ENCODE measurements around the gene ADD1.

The ADD1 gene

DNA sequence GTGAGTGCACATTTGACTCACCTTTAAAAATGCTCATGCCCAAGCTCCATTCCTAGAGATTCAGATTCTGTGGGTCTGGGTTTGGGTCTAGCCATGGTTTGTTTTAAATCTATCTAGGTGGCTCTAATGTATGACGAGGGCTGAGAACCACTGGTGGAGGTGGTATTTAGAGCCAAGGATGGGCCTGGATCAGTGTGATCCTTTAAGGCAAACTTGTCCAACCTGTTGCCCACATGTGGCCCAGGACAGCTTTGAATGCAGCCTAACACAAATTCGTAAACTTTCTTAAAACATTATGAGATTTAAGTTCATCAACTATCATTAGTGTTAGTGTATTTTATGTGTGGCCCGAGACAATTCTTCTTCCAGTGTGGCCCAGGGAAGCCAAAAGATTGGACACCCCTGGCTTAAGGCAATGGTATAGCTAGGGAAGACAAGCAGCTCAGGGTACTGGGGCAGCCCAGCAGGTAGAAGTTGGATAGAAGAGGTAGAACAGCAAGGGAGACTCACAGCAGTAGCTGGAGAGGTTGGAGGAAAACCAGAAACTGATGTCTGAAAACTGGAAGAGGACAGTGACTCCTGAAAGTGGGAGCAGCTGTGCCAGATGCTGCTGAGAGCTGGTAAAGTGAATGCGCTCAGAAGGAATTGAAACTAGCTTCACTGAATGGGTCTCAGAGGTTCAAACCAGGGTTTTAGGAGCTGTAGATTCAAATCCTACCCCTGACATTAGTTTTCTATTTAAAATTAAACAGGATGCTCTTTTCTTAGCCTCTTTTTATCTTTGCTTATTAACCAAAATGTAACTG, 18.2 kb downstream of the ADD1 start:
- DNase-seq: no peak

DNA sequence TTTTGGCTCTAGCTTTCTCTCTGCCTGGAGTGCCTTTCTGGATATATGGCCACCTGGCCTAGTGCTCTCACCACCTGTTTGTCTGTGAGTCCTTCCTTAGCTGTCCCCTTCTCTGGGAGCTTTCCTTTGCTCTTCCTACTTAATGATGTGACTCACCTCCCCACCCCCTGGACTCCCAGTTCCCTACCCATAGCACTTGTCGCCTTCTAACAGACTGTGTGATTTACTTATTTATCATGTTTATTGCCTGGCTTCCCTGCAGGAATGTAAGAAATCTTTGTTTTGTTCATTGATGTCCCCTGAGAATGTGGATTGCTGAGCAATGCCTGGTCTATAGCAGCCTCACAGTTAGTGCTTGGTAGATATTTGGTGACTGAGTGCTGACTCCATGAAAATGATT, 18.9 kb downstream of the ADD1 start:
- no peak for DNase-seq

DNA sequence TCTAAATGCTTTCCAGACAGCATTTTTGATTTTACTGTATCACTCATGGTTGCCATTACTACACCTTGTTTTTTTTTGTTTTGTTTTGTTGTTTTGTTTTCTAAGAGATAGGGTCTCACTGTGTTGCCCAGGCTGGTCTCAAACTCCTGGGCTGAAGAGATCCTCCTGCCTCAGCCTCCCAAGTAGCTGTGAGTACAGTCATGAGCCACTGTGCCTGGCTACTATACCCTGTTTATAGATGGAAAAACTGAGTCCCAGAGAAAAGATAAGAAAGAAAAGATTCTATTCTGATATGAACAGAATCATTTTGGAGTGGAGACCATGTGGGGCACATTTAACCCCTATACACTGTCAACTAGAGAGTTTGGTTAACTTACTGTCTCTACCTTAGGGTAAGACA, 20.0 kb downstream of the ADD1 start:
- DNase-seq: no peak

DNA sequence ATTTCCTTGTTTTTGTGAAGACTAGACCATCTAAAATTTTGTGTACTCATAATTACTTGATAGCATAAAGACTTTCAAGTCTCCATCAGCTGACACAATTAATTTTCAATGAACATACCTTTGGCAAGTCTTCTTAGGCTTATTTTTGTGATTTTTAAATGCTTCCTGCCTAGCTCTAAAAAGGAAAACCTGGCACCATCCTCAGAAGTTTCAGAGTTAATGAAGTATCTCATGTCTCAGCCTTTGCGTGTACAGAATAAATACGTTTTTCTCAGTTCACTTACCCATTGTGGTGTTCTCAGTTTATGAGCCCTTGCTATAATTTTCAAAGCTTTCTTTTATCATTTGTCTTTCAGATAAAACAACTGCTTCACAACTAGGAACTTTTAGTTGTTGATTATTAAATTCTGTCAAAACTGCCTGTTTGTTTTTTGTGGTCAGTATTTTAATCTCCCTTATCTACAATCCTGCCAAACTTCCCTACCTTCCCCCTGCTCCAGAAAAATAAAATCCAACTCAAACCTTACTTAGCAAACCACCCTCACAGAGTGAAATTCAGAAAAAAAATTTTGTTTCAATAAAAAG, 21.6 kb downstream of the ADD1 start:
- no peak for DNase-seq

DNA sequence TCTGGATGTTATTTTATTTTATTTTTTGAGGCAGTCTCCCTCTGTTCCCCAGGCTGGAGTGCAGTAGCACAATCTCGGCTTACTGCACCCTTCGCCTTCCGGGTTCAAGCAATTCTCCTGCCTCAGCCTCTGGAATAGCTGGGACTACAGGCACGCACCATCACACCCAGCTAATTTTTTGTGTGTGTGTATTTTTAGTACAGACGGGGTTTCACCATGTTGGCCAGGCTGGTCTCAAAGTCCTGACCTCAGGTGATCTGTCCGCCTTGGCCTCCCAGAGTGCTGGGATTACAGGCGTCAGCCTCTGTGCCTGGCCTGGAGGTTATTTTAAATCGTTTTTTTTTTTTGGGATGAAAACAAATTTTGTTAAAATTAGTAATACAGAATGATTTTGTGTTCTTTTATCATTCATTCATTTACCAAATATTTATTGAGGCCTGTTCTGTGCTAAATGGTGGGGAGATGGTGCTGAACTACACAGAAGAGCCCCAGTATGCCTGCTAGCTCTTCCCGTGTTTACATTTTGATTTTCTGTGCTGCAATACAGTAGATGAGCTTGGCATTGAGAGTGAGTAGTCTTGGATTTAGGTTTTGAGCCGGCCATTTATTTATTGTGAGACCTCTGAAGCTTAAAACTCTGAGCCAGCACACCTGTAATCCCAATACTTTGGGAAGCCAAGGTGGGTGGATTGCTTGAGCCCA, 22.7 kb downstream of the ADD1 start:
- no peak for DNase-seq

DNA sequence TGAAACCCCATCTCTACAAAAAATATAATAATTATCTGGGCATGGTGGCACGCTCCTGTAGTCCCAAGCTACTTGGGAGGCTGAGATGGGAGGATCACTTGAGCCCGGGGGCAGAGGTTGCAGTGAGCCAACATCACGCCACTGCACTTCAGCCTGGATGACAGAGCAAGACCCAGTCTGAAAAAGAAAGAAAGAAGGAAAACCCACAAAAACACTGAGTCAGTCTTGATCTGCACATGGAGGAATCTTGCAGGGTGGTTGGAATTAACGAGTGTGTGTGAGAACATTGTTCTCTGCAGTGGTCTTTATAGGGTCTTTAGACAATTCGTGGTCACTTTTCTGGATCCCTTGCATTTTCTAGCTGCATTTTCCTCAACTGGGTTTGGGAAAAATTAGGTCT, 23.2 kb downstream of the ADD1 start:
- DNase-seq: no peak

DNA sequence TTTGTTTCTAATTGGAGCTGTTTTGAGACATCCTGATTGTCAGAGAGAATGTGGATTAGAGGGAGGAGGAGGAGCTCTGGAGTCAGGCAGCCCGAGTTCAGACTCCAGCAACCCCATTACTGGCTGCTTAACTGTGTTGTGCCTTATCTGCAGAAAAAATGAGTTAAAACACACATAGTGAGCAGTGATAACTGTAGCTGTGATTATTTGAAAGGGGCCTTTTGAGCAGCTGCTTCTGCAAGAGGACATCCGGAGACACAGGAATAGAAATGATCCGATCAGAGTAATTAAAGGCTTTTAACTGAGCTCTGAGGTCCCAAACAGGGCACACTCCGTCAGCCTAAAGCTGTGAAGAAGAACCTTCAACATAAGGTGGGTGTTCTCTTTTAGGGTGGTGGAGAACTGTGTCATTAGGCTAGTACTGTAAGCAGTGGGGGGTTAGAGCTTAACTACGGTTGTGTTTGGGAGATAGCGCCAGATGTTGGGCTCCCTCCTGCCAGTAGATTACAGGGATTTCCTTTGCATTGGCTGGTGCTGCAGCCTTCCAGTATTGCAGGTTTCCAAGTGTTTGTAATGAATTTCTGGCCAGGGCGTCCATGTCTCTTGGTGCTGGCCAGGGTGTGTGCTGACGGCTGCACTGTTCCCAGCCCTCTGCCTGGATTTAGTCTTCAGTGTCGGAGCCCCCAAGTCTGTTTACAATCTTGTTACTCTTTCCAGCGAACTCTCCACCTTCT, 24.3 kb downstream of the ADD1 start:
- peak; percentile 56 for DNase-seq

DNA sequence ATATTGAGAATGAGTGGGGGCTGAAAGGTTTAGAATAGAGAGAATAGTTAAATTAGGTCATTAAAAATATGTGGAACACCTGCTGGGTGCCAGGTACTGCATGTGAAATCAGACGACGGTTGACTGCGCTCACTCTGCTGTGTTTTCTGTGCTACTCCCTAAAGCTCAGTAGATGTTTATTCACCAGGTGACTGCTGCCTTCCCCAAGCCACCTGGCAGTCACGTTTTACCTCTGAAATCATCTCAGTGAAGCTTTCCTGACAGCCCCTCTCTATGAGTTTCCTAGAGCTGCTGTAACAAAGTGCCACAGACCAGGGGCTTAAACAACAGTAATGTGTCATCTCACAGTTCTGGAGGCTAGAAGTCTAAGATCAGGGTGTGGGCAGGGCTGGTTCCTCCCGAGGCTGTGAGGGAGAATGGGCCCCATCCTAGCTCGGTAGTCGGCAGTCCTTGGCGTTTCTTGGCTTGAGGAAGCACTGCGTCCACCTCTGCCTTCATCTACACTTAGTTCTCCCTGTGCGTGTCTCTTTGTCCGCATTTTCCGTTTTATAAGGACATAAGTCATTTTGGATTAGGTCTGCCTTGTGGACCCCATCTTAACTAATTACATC, 25.3 kb downstream of the ADD1 start:
- DNase-seq: no peak

DNA sequence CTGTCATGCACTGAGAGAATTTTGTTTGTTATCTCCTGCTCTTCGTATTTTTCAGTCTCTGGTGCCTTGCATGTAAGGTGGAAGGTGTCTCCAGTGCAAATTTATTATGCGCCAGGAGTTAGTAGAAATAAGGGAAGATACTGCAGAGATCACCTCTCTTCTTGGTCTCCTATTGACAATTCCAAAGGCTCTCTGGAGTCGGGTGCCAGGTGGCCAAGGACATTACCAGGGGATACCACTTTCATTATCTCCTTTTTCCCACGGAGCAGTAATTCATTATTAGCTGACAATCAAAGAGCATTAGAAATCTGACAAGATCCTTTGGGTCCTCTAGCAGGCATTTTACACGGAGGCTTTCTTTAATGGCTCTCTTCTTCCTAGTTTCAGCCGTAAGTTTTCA, 26.0 kb downstream of the ADD1 start:
- no peak for DNase-seq

DNA sequence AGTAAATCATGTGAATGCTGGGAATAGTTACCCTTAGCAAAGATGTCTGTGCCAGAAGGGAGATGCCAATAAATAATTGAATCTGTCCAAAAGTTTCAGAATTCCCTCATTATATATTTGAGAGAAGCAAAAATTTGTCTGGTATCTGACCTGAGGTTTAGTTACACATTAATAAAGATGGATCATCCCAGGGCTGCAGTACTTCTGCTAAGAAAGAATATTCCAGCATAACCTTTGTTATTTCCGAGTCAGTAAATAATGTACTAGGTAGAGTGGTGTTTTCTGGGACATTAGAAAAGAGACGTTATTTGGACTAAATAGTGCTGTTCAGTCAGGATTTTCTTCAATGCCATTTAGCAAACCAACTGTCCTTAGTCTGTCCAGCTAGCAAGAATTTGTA, 26.4 kb downstream of the ADD1 start:
- no peak for DNase-seq

DNA sequence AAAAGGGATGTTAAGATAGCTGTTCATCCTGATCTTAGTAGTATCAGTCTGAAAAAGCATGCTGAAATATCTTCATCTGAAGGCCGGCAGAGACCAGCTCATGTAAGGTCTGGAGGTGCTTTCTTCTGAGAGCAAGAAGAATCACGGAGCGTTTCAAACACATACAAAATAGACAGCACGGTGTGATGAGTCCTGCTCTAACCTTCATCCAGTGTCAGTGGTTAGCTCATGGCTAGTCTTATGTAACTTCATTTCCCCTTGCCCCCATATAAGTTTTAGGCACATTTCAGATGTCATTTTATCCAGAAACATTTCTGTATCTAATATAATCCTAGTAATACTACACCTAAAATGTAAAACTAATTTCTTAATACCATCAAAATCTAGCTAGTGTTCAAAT, 27.8 kb downstream of the ADD1 start:
- DNase-seq: no peak

DNA sequence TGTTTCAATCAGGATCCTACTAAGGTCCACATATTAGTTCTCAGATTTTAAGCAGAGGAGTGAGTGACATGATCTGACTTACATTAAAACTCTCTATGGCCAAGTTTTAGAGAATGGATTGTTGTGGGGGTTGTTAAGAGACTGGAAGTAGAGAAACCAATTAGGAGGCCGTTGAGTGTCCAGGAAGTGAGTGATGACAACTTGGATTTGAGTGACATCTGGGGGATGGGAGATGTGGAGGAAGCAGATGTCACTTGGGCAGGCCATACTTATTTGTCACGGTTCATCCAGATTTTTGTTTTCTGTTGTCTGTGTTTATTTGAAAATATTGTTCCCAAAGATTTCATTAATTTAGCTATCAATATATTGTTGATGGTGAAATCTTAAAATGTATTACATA, 28.3 kb downstream of the ADD1 start:
- no peak for DNase-seq

DNA sequence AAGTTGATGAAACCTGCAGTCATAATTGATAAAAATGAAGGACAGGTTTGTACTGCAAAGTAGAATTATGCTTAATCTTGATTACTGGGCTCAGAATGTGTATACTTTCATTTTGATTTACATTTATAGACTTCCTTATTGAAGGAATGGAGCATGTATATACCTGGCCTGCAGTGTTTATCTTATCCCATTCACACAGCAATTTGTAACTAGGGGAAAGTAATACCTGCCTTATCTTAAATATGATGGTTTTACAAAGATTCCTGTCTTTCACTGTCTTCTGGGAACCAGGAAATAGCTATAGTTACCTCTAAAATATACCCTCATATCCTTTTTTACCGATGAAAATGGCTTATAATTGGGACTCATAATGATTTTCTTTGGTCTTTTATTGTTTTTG, 29.7 kb downstream of the ADD1 start:
- no peak for DNase-seq

DNA sequence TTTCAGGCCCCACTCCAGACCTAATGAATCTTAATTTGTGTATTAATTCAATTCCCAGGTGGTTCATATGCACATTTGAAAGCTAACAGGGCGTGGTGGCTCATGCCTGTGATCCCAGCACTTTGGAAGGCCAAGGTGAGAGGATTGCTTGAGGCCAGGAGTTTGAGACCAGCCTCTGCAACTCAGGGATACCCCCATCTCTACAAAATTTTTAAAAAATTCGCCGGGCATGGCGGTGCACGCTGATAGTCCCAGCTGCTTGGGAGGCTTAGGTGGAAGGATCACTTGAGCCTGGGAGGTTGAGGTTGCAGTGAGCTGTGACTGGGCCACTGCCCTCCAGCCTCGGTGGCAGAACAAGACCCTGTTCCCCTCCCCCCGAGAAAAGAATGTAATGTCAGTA, 31.2 kb downstream of the ADD1 start:
- no peak for DNase-seq

DNA sequence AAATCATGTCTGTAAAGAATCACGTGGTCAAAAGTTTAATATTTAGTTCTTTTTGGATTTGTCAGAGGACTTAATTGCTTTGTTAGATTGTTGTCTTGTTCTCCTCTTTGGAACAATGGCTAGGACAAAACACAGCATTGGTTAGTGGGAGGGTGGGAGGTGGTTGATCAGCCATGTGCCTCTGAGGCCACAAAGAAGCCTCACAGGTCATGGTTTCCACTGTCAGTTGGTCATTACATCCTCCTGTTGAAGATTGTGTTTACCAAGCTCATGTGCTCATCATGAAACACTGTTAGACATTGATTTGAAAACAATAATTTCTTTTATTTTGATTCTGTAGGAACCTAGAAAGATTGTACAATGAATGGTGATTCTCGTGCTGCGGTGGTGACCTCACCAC, 31.9 kb downstream of the ADD1 start:
- DNase-seq: no peak

DNA sequence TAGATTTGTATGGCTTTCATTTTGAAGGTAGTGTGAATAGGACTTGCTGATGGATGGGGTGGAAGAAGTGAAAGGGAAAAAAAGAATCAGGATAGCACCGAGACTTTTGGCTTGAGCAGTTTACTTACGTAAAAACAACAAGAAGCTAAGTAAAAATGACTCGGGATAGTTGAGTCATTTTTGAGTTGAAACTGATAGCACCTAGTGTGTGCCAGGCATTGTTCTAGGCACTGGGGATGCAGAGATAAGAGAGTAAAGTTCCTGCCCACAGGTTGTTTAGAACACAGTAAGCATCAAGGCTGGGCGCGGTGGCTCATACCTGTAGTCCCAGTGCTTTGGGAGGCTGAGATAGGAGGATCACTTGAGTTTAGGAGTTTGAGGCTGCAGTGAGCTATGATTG, 34.7 kb downstream of the ADD1 start:
- DNase-seq: no peak

DNA sequence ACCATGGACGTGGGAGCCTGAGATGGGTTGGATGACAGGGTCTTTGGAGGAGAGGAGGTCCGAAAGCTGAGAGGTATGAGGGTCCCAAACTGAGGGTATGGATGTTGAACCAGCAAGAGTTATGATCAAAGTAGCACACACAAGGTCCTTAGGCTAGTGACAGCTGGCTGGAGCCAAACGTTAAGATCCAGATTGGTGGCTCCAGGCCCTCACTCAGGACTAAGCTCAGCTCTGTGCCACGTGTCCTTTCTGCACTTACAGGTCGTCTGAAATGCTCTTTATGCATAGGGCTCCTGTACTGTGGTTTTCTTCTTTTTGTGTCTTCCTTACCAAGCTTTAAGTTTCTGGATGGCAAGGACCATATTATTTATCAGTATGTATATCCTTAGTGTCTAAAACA, 35.4 kb downstream of the ADD1 start:
- no peak for DNase-seq

DNA sequence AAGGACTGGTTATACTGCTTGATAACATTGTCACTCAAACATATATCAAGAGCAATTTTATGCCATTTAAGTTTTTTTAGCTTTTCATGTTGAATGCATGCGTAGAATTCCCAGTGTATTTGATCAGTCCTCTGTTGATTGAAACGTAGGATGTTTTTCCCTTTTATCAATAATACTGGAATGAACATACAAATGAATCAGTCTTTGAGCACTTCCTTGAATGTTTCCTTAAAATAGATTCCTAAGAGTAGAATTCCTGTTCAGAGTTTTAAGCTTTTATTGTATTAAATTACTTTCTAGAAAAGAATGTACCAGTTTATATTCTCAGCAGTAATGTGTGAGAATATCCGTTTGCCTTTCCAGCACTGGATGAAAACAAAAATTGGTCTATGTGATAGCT, 37.8 kb downstream of the ADD1 start:
- no peak for DNase-seq

DNA sequence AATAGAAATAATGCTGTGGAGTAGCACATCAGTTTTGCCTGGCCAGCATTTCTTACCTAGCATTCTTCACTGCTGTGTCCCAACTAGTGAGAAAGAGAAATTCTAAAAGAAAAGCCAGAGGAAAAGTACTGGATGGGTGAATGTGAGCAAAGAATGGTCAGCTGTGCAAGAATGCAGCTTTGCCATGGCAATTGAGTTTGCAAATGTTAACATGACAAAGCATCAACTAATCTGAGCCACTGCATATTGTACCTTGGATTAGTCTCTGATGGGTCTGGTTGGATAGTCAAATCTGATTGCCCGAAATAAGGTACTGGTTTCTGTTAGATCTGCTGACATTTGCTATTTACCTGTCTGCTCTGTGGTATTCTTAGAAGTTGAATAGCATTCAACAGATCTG, 38.7 kb downstream of the ADD1 start:
- DNase-seq: no peak

DNA sequence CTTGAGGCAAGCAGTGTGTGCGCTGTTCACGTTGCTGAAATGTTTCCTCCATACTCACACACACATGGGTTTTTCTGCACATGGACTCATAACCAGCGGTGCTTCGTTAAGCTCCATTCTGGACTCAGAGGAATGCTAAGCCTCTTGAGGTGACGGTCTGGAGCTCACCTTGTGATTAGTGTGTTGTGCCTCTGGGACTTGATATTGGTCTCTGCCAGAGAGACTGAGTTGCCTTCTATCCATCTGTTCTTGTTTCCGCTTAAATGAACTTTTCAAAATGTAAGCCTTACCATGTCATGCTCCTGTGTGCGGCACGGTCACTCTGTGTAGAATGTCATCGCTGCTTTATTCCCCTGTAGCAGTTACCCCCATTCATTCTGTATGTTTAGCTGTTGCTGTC, 42.5 kb downstream of the ADD1 start:
- DNase-seq: no peak

DNA sequence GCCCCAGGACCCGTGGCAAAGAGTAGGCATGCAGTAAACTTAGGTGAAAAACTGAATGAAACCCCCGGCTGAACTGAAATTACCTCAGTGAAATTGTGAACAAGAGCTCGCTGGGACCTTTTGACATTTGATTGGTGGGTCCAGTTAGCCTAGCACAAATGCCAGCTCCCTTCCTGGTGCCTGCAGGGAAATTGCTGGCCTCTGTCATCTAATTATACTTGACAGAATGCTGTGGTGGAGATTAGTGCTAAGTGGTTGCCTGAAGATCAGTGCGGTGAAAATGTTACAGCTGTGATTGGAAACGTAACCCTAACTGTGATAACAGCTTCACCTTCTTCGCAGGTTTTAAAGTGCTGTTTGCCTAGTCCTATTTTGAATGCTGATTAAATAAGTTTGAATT, 43.0 kb downstream of the ADD1 start:
- no peak for DNase-seq

DNA sequence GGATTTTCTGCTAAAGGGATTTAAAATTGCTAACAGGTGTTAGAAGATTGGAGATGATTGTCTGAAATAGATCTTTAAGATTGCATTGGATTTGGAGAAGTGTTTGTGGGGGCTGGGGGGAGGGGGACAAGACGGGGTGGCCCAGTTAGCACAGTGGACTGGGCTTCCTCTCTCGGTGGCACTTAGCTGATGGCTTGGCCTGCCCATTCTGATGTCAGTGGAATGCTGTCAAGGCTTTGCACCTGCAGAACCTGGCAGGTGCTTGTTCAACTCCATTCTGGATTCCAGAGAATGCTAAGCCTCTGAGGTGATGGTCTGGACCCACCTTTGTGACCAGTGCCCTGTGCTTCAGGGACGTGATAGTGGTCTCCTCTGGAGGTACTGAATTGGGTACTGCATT, 43.7 kb downstream of the ADD1 start:
- DNase-seq: no peak

DNA sequence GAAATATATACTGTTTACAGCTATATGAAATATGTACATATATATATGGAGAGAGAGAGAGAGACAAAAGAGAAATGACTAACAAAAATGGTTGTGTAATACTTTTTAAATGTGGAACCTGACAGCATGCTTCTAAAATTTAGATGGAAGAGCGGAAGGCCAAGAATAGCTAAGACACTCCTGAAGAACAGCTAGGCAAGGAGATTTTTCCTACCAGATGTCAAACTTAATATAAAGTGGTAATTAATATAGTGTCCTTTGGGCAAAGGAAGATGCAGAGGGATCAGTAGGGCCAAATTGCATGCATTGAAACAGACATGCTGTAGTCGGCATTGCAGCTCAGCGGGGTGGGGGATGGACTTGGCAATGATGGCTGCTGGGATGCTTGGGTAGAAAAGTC, 45.2 kb downstream of the ADD1 start:
- DNase-seq: peak; percentile 32
